ENCODE results near the gene FLVCR2. TPM values are rescaled to one million over a fixed set of nuclear protein-coding genes. Genes with fewer than 3 reads are reported as not detected.
A peak's percentile ranks its signal among the peaks of the same experiment; 100 is the strongest.

FLVCR2 gene
- total RNA-seq, 1 donor from 2014 or later, result 3.2 TPM

- intact Hi-C loops (cut with micrococcal nuclease), result no loop called here
- no peaks in the 10 kb centered on the region for H3K9me3 ChIP-seq (replicated peaks)
- TF ChIP-seq CTCF (IDR thresholded peaks at IDR 0.05; ENCODE audit: borderline replicate concordance), result no peak
- no peaks in the 10 kb centered on the region for H3K27me3 ChIP-seq (ENCODE audit: low read depth)
- peak overlapping the region; percentile 14 for H3K27ac ChIP-seq (replicated peaks)
- H3K4me1 ChIP-seq, result peaks cover 26% of the 10 kb centered on the region
- no peak overlapping the region for H3K4me3 ChIP-seq
- DNase-seq, result no peak
- no peaks in the 10 kb centered on the region for H3K36me3 ChIP-seq
Observed at GRCh38 chr14:75615200-75615599, 36.8 kb downstream of the FLVCR2 start.

GRCh38 chr14:75619548-75619947 is 41.1 kb downstream of the FLVCR2 start:
- H3K36me3 ChIP-seq, result no peaks in the 10 kb centered on the region
- no peak for TF ChIP-seq CTCF (IDR thresholded peaks at IDR 0.05; ENCODE audit: borderline replicate concordance)
- H3K9me3 ChIP-seq (replicated peaks), result no peaks in the 10 kb centered on the region
- peak overlapping the region; percentile 52 for H3K27ac ChIP-seq (replicated peaks)
- intact Hi-C loops (cut with micrococcal nuclease), result no loop called here
- H3K4me3 ChIP-seq, result no peak overlapping the region
- peaks cover 26% of the 10 kb centered on the region for H3K4me1 ChIP-seq
- H3K27me3 ChIP-seq (ENCODE audit: low read depth), result no peaks in the 10 kb centered on the region
- DNase-seq, result no peak

- Histone ChIP-seq H3K4me3 (no peak overlapping the region), H3K4me1 (peaks cover 14% of the 10 kb centered on the region), H3K36me3 (peaks cover 3% of the 10 kb centered on the region), H3K27ac (replicated peaks) (no peak overlapping the region), H3K27me3 (ENCODE audit: low read depth) (no peaks in the 10 kb centered on the region), H3K9me3 (replicated peaks) (no peaks in the 10 kb centered on the region)
- DNase-seq, result no peak
- no peak for TF ChIP-seq CTCF (IDR thresholded peaks at IDR 0.05; ENCODE audit: borderline replicate concordance)
- intact Hi-C loops (cut with micrococcal nuclease), result no loop called here
Observed at GRCh38 chr14:75625034-75625433, 46.6 kb downstream of the FLVCR2 start.

- Histone ChIP-seq H3K36me3 (peaks cover 3% of the 10 kb centered on the region), H3K4me3 (no peak overlapping the region), H3K4me1 (peaks cover under 1% of the 10 kb centered on the region), H3K27ac (replicated peaks) (peak overlapping the region; percentile 15), H3K27me3 (ENCODE audit: low read depth) (no peaks in the 10 kb centered on the region), H3K9me3 (replicated peaks) (no peaks in the 10 kb centered on the region)
- no peak for TF ChIP-seq CTCF (IDR thresholded peaks at IDR 0.05; ENCODE audit: borderline replicate concordance)
- intact Hi-C loops (cut with micrococcal nuclease), result no loop called here
- DNase-seq, result no peak
Observed at GRCh38 chr14:75626396-75626795, 48.0 kb downstream of the FLVCR2 start.

GRCh38 chr14:75626863-75627262 is 48.4 kb downstream of the FLVCR2 start:
- no peaks in the 10 kb centered on the region for H3K4me1 ChIP-seq
- no peak for TF ChIP-seq CTCF (IDR thresholded peaks at IDR 0.05; ENCODE audit: borderline replicate concordance)
- H3K4me3 ChIP-seq, result no peak overlapping the region
- intact Hi-C loops (cut with micrococcal nuclease), result no loop called here
- peaks cover 3% of the 10 kb centered on the region for H3K36me3 ChIP-seq
- H3K27ac ChIP-seq (replicated peaks), result peak overlapping the region; percentile 41
- no peaks in the 10 kb centered on the region for H3K27me3 ChIP-seq (ENCODE audit: low read depth)
- no peaks in the 10 kb centered on the region for H3K9me3 ChIP-seq (replicated peaks)
- DNase-seq, result no peak

- DNase-seq, result no peak
- Histone ChIP-seq H3K9me3 (replicated peaks) (no peaks in the 10 kb centered on the region), H3K4me3 (no peak overlapping the region), H3K27me3 (ENCODE audit: low read depth) (no peaks in the 10 kb centered on the region), H3K27ac (replicated peaks) (peak overlapping the region; percentile 41), H3K36me3 (peaks cover 3% of the 10 kb centered on the region), H3K4me1 (no peaks in the 10 kb centered on the region)
- no peak for TF ChIP-seq CTCF (IDR thresholded peaks at IDR 0.05; ENCODE audit: borderline replicate concordance)
- intact Hi-C loops (cut with micrococcal nuclease), result no loop called here
Observed at GRCh38 chr14:75627406-75627805, 49.0 kb downstream of the FLVCR2 start.
